Panc1 (cell line): ENCODE results near the gene CDHR2. TPM values are rescaled to one million over a fixed set of nuclear protein-coding genes. Genes with fewer than 3 reads are reported as not detected.

Experiments
- ATAC-seq: fragments of 200-7000 bp; cut with Tn5 transposase; 2 replicates; pipeline ENCODE4 v1.9.1; 2020; ENCODE audit warnings: mild to moderate bottlenecking, moderate library complexity
- BruUV-seq: library from RNA; stranded (reverse); fragments of 400-500 nt; replicated peaks from 2 replicates; lab custom pipeline; 2021; lab: Mats Ljungman, UMichigan
- CTCF ChIA-PET: fragments of 300-600 bp; sonication (Branson Sonifier 250); formaldehyde crosslinking; loops from one replicate; lab custom pipeline; 2022; ENCODE audit warnings: antibody characterized with exemption; lab: Charles Lee
- POLR2A ChIA-PET: fragments of 300-600 bp; sonication (Branson Sonifier 250); formaldehyde crosslinking; loops from one replicate; lab custom pipeline; 2022; ENCODE audit warnings: antibody characterized with exemption; lab: Charles Lee
- DNase-seq: peaks from one replicate; pipeline ENCODE4 v3.0.0-alpha.2; 2010; ENCODE audit warnings: low read depth, low spot score
- H3K27ac ChIP-seq: 2 replicates; pipeline ENCODE4 v1.5.1; 2011; ENCODE audit warnings: mild to moderate bottlenecking, low read length, inconsistent platforms
- H3K27me3 ChIP-seq: fragments of 200-500 bp; sonication (Bioruptor generic); 2 replicates; pipeline ENCODE4 v1.6.0; 2014; ENCODE audit warnings: low read length, inconsistent platforms; ENCODE audit not compliant: control insufficient read depth, insufficient read depth
- H3K36me3 ChIP-seq: fragments of 200-500 bp; sonication (Bioruptor generic); 2 replicates; pipeline ENCODE4 v1.5.1; 2014; ENCODE audit warnings: inconsistent platforms, mild to moderate bottlenecking, low read length, moderate library complexity; ENCODE audit not compliant: control insufficient read depth, insufficient read depth
- H3K4me1 ChIP-seq: 2 replicates; pipeline ENCODE4 v1.5.1; 2011; ENCODE audit warnings: inconsistent platforms, mild to moderate bottlenecking, low read length, moderate library complexity; ENCODE audit not compliant: control insufficient read depth, insufficient read depth
- H3K4me3 ChIP-seq, 2 experiments: 2 replicates each; pipeline ENCODE4 v1.5.1; 2011 to 2012; ENCODE audit warnings: low read depth in 2 of 2, low read length in 2 of 2, mild to moderate bottlenecking in 2 of 2, inconsistent platforms in 1 of 2, moderate library complexity in 1 of 2
- H3K9me3 ChIP-seq: fragments of 200-500 bp; sonication (Bioruptor generic); 2 replicates; pipeline ENCODE4 v1.5.1; 2014; ENCODE audit warnings: low read depth, mild to moderate bottlenecking, inconsistent platforms, low read length, moderate library complexity; ENCODE audit not compliant: control insufficient read depth, insufficient read depth
- POLR2AphosphoS5 ChIP-seq: IDR thresholded peaks from 2 replicates; pipeline ENCODE4 v1.6.1; 2012; ENCODE audit warnings: mild to moderate bottlenecking, low read depth, low read length, moderate library complexity
- SIN3A ChIP-seq: IDR thresholded peaks from 2 replicates; pipeline ENCODE4 v1.6.1; 2012; ENCODE audit warnings: low read depth, mild to moderate bottlenecking, low read length, moderate library complexity, borderline replicate concordance; ENCODE audit not compliant: insufficient read depth
- TCF7L2 ChIP-seq: IDR thresholded peaks from 2 replicates; pipeline ENCODE4 v1.6.1; 2011; ENCODE audit warnings: mild to moderate bottlenecking, low read depth, low read length, inconsistent platforms
- in situ Hi-C: cut with HindIII; loops from 2 replicates; pipeline ENCODE4 v1.10.0; 2016; ENCODE audit warnings: low sequenced_read_pairs, low pct_unique_long_range_greater_than_20kb
- intact Hi-C: fragments of 100-400 bp; cut with micrococcal nuclease; formaldehyde crosslinking; loops from one replicate; pipeline ENCODE4 v1.10.0; 2022; ENCODE audit not compliant: unreplicated experiment
- total RNA-seq: library from RNA; stranded (reverse); gene quantifications from one replicate; pipeline ENCODE4 v1.2.1, GENCODE V29; 2021; ENCODE audit not compliant: unreplicated experiment
- TF ChIP-seq, protein P1 (sequence below), 2 experiments: IDR thresholded peaks; 2 replicates each; pipeline ENCODE4 v1.6.1; 2011 to 2012; ENCODE audit warnings: low read depth in 2 of 2, control low read depth in 1 of 2, low read length in 1 of 2, mild to moderate bottlenecking in 1 of 2, moderate library complexity in 1 of 2; ENCODE audit not compliant: insufficient read depth in 1 of 2
- TF ChIP-seq, protein P2 (sequence below): fragments of 450-650 bp; IDR thresholded peaks from 2 replicates; pipeline ENCODE4 v1.5.1; 2017; ENCODE audit warnings: mild to moderate bottlenecking

Gene CDHR2
- total RNA-seq, 1 experiment from 2014 or later, result 0.72 TPM

DNA sequence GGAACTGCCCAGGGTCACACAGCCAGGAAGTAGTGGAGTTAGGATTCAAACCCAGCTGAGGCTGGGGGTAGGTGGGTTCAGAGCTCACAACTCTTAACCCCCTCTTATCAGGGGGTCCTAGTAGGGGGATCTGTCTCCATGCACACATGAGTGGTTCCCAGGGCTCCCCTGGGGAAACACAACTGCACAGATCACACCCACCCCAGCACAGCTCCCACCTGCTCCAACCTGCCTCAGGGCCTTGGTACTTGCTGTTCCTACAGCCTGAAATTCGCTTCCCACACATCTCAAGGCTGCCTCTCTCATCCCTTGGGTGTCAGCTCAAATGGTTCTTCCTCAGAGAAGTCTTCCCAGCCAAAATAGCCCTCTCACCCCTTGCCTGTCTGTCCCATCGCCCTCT, 76.4 kb downstream of the CDHR2 start:
- POLR2A ChIA-PET, result no interaction called here
- CTCF ChIA-PET, result no interaction called here
- TF ChIP-seq TCF7L2, result no peak
- TF ChIP-seq, protein P1, sequence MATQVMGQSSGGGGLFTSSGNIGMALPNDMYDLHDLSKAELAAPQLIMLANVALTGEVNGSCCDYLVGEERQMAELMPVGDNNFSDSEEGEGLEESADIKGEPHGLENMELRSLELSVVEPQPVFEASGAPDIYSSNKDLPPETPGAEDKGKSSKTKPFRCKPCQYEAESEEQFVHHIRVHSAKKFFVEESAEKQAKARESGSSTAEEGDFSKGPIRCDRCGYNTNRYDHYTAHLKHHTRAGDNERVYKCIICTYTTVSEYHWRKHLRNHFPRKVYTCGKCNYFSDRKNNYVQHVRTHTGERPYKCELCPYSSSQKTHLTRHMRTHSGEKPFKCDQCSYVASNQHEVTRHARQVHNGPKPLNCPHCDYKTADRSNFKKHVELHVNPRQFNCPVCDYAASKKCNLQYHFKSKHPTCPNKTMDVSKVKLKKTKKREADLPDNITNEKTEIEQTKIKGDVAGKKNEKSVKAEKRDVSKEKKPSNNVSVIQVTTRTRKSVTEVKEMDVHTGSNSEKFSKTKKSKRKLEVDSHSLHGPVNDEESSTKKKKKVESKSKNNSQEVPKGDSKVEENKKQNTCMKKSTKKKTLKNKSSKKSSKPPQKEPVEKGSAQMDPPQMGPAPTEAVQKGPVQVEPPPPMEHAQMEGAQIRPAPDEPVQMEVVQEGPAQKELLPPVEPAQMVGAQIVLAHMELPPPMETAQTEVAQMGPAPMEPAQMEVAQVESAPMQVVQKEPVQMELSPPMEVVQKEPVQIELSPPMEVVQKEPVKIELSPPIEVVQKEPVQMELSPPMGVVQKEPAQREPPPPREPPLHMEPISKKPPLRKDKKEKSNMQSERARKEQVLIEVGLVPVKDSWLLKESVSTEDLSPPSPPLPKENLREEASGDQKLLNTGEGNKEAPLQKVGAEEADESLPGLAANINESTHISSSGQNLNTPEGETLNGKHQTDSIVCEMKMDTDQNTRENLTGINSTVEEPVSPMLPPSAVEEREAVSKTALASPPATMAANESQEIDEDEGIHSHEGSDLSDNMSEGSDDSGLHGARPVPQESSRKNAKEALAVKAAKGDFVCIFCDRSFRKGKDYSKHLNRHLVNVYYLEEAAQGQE (IDR thresholded peaks at IDR 0.05; ENCODE audit: insufficient read depth in 1 of 2, low read depth in 2 of 2, low read length in 1 of 2), result no peak
- Histone ChIP-seq H3K27ac (no peak overlapping the region), H3K9me3 (no peaks in the 10 kb centered on the region), H3K4me3 (no peak overlapping the region), H3K4me1 (peaks cover 5% of the 10 kb centered on the region; the same call in 1 of the 2 replicates), H3K36me3 (no peaks in the 10 kb centered on the region), H3K27me3 (no peaks in the 10 kb centered on the region)
- in situ Hi-C loops, result no loop called here
- intact Hi-C loops, result no loop called here
- DNase-seq, result no peak
- no peak for ATAC-seq
- BruUV-seq, result no TSS peak

DNA sequence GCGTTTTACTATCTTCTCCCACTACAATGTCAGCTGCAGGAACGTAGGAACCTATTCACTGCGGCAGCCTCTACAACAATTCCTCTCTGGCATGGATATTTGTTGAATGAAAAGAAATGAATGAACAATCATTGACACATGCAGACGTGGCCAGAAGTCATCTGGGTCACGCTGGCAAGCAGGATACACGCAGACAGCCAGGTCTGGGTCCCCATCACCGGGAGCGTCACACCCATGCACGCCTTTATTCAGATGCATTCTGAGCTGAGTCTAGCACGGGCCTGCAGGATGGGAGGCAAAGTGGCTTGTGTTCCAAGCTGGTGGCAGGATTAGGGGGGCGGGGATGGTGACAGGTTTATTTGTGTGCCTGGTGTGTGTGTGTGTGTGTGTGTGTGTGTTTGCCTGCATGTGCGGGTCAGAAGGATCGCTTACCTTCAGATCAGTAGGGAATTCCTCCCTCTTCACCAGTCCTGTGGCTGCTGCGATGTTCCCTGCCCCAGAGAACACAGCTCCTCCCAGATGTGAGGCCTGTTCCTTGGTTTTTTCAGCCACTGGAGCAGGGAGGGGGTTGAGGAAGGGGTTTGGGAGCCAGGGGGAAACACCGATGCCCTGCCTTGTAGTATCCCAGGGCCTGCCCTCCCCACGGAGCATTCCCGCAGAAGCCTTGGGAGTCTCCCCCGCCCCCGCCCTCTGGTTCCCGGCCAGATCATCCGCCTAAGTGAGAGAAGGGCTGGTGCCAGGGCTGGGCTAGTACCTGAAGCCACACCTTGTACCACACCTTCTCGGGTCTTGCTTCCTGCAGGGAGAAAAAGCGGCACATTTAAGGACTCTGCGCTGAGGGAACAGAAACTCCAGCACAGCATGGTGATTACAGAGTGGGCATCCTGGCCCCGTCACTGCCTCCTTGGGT, 77.1 kb downstream of the CDHR2 start:
- TF ChIP-seq, protein P1 (IDR thresholded peaks at IDR 0.05; ENCODE audit: insufficient read depth in 1 of 2, low read depth in 2 of 2, low read length in 1 of 2), result no peak
- TF ChIP-seq SIN3A (no peak), TCF7L2 (no peak), POLR2AphosphoS5 (no peak)
- TF ChIP-seq, protein P2, sequence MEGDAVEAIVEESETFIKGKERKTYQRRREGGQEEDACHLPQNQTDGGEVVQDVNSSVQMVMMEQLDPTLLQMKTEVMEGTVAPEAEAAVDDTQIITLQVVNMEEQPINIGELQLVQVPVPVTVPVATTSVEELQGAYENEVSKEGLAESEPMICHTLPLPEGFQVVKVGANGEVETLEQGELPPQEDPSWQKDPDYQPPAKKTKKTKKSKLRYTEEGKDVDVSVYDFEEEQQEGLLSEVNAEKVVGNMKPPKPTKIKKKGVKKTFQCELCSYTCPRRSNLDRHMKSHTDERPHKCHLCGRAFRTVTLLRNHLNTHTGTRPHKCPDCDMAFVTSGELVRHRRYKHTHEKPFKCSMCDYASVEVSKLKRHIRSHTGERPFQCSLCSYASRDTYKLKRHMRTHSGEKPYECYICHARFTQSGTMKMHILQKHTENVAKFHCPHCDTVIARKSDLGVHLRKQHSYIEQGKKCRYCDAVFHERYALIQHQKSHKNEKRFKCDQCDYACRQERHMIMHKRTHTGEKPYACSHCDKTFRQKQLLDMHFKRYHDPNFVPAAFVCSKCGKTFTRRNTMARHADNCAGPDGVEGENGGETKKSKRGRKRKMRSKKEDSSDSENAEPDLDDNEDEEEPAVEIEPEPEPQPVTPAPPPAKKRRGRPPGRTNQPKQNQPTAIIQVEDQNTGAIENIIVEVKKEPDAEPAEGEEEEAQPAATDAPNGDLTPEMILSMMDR, result no peak
- in situ Hi-C loops, result no loop called here
- Histone ChIP-seq H3K27ac (no peak overlapping the region), H3K4me3 (no peak overlapping the region), H3K9me3 (no peaks in the 10 kb centered on the region), H3K36me3 (no peaks in the 10 kb centered on the region), H3K27me3 (peaks cover 4% of the 10 kb centered on the region; the same call in 1 of the 2 replicates), H3K4me1 (no peaks in the 10 kb centered on the region; the same call in 1 of the 2 replicates)
- intact Hi-C loops, result no loop called here
- ATAC-seq (no peak), DNase-seq (no peak)
- BruUV-seq, result no TSS peak
- ChIA-PET POLR2A (interaction anchor here (0.7 kb wide), 1 partner anchor 177 kb away, joined by 5 read pairs; no protein-coding TSS in a partner anchor), CTCF (no interaction called here)
